Lower leg skin (tissue), 3 donors: ENCODE measurements around the gene CYP2S1.

ENCODE experiments used
- POLR2A ChIP-seq, 2 donors: fragments of 450-650 bp; IDR thresholded peaks; one replicate each; pipeline ENCODE4 v1.6.1; 2016 to 2017; ENCODE audit warnings: antibody characterized with exemption in 2 of 2, mild to moderate bottlenecking in 1 of 2, moderate library complexity in 1 of 2
- TF ChIP-seq, protein P1 (sequence below), 3 donors: fragments of 450-650 bp; IDR thresholded peaks; one replicate each; pipeline ENCODE4 v1.5.1; 2016; ENCODE audit warnings: antibody characterized with exemption in 3 of 3, mild to moderate bottlenecking in 3 of 3, moderate library complexity in 2 of 3

- TF ChIP-seq, protein P1, sequence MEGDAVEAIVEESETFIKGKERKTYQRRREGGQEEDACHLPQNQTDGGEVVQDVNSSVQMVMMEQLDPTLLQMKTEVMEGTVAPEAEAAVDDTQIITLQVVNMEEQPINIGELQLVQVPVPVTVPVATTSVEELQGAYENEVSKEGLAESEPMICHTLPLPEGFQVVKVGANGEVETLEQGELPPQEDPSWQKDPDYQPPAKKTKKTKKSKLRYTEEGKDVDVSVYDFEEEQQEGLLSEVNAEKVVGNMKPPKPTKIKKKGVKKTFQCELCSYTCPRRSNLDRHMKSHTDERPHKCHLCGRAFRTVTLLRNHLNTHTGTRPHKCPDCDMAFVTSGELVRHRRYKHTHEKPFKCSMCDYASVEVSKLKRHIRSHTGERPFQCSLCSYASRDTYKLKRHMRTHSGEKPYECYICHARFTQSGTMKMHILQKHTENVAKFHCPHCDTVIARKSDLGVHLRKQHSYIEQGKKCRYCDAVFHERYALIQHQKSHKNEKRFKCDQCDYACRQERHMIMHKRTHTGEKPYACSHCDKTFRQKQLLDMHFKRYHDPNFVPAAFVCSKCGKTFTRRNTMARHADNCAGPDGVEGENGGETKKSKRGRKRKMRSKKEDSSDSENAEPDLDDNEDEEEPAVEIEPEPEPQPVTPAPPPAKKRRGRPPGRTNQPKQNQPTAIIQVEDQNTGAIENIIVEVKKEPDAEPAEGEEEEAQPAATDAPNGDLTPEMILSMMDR (IDR thresholded peaks at IDR 0.05): no peak
- no peak for TF ChIP-seq POLR2A (IDR thresholded peaks at IDR 0.05)
Observed at GRCh38 chr19:41217741-41218140, 24.7 kb downstream of the CYP2S1 start.
